Right lobe of liver (tissue), 6 donors: ENCODE measurements around the gene HHAT. TPM values are rescaled to one million over a fixed set of nuclear protein-coding genes. Genes with fewer than 3 reads are reported as not detected.

Experiments used
- ATAC-seq, 4 donors: fragments of 200-7000 bp; cut with Tn5 transposase; one replicate each; pipeline ENCODE4 v1.9.1; 2020; ENCODE audit warnings: mild to moderate bottlenecking in 4 of 4, moderate library complexity in 4 of 4
- DNase-seq, 3 donors: peaks; one replicate each; pipeline ENCODE4 v3.0.0-alpha.2; 2020
- H3K27ac ChIP-seq, 3 donors: fragments of 200-600 bp; one replicate each; pipeline ENCODE4 v1.8.0; 2022
- H3K27me3 ChIP-seq, 2 donors: fragments of 200-600 bp; one replicate each; pipeline ENCODE4 v1.8.0; 2022
- H3K36me3 ChIP-seq, 4 donors: fragments of 200-600 bp; sonication (generic) in 1 of 4; one replicate each; pipeline versions ENCODE4 v1.5.1 to v1.8.0; 2017 to 2022; ENCODE audit warnings: control low read depth in 1 of 4
- H3K4me1 ChIP-seq, 4 donors: fragments of 200-600 bp; sonication (generic) in 1 of 4; one replicate each; pipeline versions ENCODE4 v1.5.1 to v1.8.0; 2017 to 2022; ENCODE audit warnings: control low read depth in 1 of 4
- H3K4me3 ChIP-seq, 3 donors: fragments of 200-600 bp; one replicate each; pipeline ENCODE4 v1.8.0; 2022
- H3K9me3 ChIP-seq, 4 donors: fragments of 200-600 bp; sonication (generic) in 1 of 4; one replicate each; pipeline versions ENCODE4 v1.5.1 to v1.8.0; 2017 to 2022; ENCODE audit warnings: control low read depth in 1 of 4
- POLR2A ChIP-seq: fragments of 450-650 bp; IDR thresholded peaks from one replicate; pipeline ENCODE4 v1.6.1; 2017; ENCODE audit warnings: antibody characterized with exemption, mild to moderate bottlenecking
- WGBS: methylation state at CpG from one replicate; pipeline ENCODE4 v1.1.6; 2018; ENCODE audit warnings: low coverage, low lambda C conversion rate; ENCODE audit not compliant: insufficient coverage; ENCODE audit errors: missing lambda C conversion rate; 5-methylcytosine and 5-hydroxymethylcytosine counted together
- intact Hi-C, 2 donors: fragments of 100-400 bp; cut with DNase I; formaldehyde crosslinking; loops; one replicate each; pipeline versions ENCODE4 v1.11.2 to v1.14.1; 2022
- total RNA-seq, 6 experiments: library from RNA; depleted of rRNA in 2 of 6; stranded (reverse); fragments of >200 nt in 2 of 6; fragmentation: NEBNext Ultra II Directional in 3 of 6; extraction: Animal tissue kit (Norgen Biotek cat#: 25700) in 3 of 6; gene quantifications; one replicate each; pipeline versions ENCODE4 v1.1.0 to v1.2.4, GENCODE V29; 2016 to 2023
- TF ChIP-seq, protein P1 (sequence below), 4 donors: fragments of 200-600 bp in 3 of 4; fragments of 450-650 bp in 1 of 4; IDR thresholded peaks; one replicate each; pipeline versions ENCODE4 v1.5.1 to v1.8.0; 2016 to 2022; ENCODE audit warnings: antibody characterized with exemption in 4 of 4, mild to moderate bottlenecking in 2 of 4
- donor health status: DM: no; HTN: yes; CAD: no.
- donor health status: DM: no; HTN: no; CAD: no.
- donor health status: DM: no; HTN: no; CAD: no.
- donor health status: DM: no; HTN: yes; CAD: no.
- donor health status: DM: no; HTN: yes; CAD: no.

Gene HHAT
- total RNA-seq, 6 experiments from 2014 or later, result 2.2 to 4.1 (median 2.7) TPM

DNA sequence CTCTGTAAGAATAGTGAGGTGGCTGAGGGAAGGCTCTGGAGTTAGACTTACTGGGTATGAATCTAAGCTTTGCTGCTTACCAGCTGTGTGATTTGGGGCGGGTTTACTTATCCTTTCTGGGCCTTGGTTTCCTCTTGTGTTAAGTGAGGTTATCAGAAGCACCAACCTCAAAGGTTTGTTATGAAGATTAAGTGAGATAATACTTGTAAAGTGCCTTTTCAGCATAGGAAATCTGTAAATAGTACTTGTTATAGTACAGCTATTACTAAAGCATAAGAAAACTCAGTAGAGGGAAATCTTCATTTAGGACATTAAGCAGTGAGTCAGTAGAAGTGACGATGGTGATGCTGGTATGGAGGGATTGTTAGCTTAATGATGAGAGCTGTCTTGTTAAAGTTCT, 12.1 kb downstream of the HHAT start:
- Histone ChIP-seq H3K27ac (no peak overlapping the region), H3K27me3 (no peaks in the 10 kb centered on the region), H3K36me3 (no peaks in the 10 kb centered on the region), H3K9me3 (no peaks in the 10 kb centered on the region), H3K4me1 (no peaks in the 10 kb centered on the region), H3K4me3 (no peak overlapping the region)
- WGBS, result 70% methylated on average over 2 of the region's 2 CpGs
- no peak for DNase-seq
- TF ChIP-seq, protein P1, sequence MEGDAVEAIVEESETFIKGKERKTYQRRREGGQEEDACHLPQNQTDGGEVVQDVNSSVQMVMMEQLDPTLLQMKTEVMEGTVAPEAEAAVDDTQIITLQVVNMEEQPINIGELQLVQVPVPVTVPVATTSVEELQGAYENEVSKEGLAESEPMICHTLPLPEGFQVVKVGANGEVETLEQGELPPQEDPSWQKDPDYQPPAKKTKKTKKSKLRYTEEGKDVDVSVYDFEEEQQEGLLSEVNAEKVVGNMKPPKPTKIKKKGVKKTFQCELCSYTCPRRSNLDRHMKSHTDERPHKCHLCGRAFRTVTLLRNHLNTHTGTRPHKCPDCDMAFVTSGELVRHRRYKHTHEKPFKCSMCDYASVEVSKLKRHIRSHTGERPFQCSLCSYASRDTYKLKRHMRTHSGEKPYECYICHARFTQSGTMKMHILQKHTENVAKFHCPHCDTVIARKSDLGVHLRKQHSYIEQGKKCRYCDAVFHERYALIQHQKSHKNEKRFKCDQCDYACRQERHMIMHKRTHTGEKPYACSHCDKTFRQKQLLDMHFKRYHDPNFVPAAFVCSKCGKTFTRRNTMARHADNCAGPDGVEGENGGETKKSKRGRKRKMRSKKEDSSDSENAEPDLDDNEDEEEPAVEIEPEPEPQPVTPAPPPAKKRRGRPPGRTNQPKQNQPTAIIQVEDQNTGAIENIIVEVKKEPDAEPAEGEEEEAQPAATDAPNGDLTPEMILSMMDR (IDR thresholded peaks at IDR 0.05), result no peak
- no peak for TF ChIP-seq POLR2A
- ATAC-seq, result no peak
- intact Hi-C loops, result no loop called here

DNA sequence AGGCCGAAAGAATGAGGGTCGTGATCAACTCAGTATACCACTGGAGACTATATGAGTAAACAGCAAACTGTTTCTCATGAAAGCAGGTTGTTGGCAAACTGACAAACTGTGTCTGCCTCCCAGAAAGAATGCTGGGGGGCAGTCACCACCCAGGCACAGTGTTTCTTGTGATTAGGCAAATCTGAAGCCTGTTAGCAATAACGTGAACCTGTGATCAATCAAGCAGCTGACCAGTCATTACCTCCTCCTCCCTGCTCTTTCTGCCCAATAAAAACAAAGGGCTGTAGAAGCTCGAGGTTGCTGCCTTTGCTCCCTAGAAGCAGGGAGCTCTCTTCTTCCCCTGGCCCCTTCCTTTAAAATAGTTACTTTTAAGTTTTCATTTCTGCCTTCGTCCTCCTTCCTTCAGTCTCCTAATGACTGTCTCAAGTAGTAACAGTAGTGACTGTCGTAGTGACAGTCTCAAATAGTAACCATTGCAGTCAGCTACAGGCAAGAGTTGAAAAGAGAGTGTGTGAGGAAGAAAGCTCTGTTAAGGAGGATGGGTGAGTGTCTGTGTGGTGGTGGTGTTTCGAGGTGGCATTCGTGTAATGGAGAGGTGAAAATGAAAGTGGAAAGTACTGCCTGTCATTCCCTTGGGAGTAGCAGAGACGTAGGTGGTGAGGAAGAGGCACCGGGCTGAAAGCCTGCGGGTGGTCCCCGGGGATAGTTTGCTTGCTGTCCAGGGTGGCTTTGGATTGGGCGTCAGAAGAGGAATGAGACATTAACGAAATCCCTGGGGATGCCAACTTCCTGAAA, 14.5 kb downstream of the HHAT start:
- DNase-seq, result no peak
- TF ChIP-seq POLR2A, result no peak
- TF ChIP-seq, protein P1 (IDR thresholded peaks at IDR 0.05), result no peak

GRCh38 chr1:210344706-210345105, 16.0 kb downstream of the HHAT start:
- H3K27me3 ChIP-seq, result no peaks in the 10 kb centered on the region
- no peak overlapping the region for H3K27ac ChIP-seq
- no peak overlapping the region for H3K4me3 ChIP-seq
- H3K4me1 ChIP-seq, result no peaks in the 10 kb centered on the region
- intact Hi-C loops, result no loop called here
- H3K36me3 ChIP-seq, result no peaks in the 10 kb centered on the region
- ATAC-seq, result no peak
- 71% methylated on average over 4 of the region's 9 CpGs for WGBS
- TF ChIP-seq, protein P1 (IDR thresholded peaks at IDR 0.05), result no peak
- no peak for TF ChIP-seq POLR2A
- no peaks in the 10 kb centered on the region for H3K9me3 ChIP-seq
- DNase-seq, result no peak

More for the DNA sequence above, 14.5 kb downstream of the HHAT start:
- intact Hi-C loops, result no loop called here
- H3K4me1 ChIP-seq, result no peaks in the 10 kb centered on the region
- ATAC-seq, result peak; percentile 53 to 71 (median 63)
- H3K4me3 ChIP-seq, result peak overlapping the region; percentile 3 to 41 (median 14)
- no peaks in the 10 kb centered on the region for H3K36me3 ChIP-seq
- H3K27ac ChIP-seq, result no peak overlapping the region
- H3K27me3 ChIP-seq, result no peaks in the 10 kb centered on the region
- no peaks in the 10 kb centered on the region for H3K9me3 ChIP-seq
- WGBS, result 31% methylated on average over 12 of the region's 14 CpGs

GRCh38 chr1:210347112-210347511, 18.4 kb downstream of the HHAT start:
- no peaks in the 10 kb centered on the region for H3K9me3 ChIP-seq
- H3K36me3 ChIP-seq, result no peaks in the 10 kb centered on the region
- no peak overlapping the region for H3K27ac ChIP-seq
- TF ChIP-seq POLR2A, result no peak
- TF ChIP-seq, protein P1 (IDR thresholded peaks at IDR 0.05), result no peak
- H3K4me1 ChIP-seq, result no peaks in the 10 kb centered on the region
- intact Hi-C loops, result no loop called here
- H3K4me3 ChIP-seq, result no peak overlapping the region
- 55% methylated on average over 1 of the region's 1 CpG for WGBS
- H3K27me3 ChIP-seq, result no peaks in the 10 kb centered on the region
- DNase-seq (no peak), ATAC-seq (peak in 1 of 4 donors; percentile 65)
